ENCODE data around the gene PHTF2. TPM values are rescaled to one million over a fixed set of nuclear protein-coding genes. Genes with fewer than 3 reads are reported as not detected.
A peak's percentile ranks its signal among the peaks of the same experiment; 100 is the strongest.

PHTF2 gene
- total RNA-seq, 4 donors from 2014 or later: 14.2 to 26.2 (median 17.2) TPM

DNA sequence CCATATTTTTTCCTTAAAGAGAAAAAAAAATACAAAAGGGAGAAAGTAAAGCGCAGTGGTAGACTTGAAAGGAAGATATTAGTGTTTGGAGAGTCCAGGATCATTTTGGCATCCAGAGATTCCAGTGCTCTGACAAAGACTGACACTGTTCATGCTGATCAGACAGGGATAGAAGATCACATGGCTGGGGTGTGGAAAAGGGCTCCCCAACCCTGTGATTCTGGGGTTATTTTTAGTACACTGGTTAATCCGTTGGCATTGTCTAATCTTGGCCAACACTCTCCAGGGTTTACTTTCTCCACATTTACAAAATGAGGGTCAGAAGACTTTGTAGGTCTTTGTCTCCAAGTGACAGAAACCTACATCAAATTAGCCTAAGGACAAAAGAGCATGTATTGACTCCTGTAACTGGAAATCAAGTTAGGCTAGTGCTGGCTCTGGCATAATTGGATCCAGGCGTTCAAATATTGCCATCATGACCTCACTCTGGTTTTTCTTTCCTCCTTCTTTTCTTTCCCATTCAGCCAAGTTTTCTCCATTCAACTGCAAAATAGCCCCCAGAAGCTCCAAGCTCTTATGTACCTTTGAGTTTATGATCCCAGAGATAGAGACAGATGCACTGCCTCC is 181.6 kb downstream of the PHTF2 start:
- Histone ChIP-seq H3K4me3 (no peak overlapping the region), H3K9me3 (no peaks in the 10 kb centered on the region), H3K27me3 (no peaks in the 10 kb centered on the region), H3K36me3 (no peaks in the 10 kb centered on the region), H3K27ac (replicated peaks in 1 of 4) (no peak overlapping the region), H3K4me1 (no peaks in the 10 kb centered on the region)
- peak; percentile 17 for DNase-seq (ENCODE audit: extremely low spot score)
- intact Hi-C loops (cut with DNase I): no loop called here
- 80% methylated on average over 3 of the region's 3 CpGs for WGBS
- no peak for TF ChIP-seq EP300 (IDR thresholded peaks at IDR 0.05)

- WGBS: 83% methylated on average over 5 of the region's 5 CpGs
- intact Hi-C loops (cut with DNase I): no loop called here
- Histone ChIP-seq H3K9me3 (no peaks in the 10 kb centered on the region), H3K4me3 (no peak overlapping the region), H3K27me3 (no peaks in the 10 kb centered on the region), H3K4me1 (no peaks in the 10 kb centered on the region), H3K36me3 (no peaks in the 10 kb centered on the region), H3K27ac (replicated peaks in 1 of 4) (no peak overlapping the region)
- TF ChIP-seq POLR2A (IDR thresholded peaks at IDR 0.05; ENCODE audit: low read depth) (no peak), POLR2AphosphoS5 (IDR thresholded peaks at IDR 0.05) (no peak), EP300 (IDR thresholded peaks at IDR 0.05) (no peak), CTCF (IDR thresholded peaks at IDR 0.05) (no peak)
- DNase-seq (ENCODE audit: extremely low spot score): no peak
Observed at GRCh38 chr7:77982926-77983550, 184.5 kb downstream of the PHTF2 start.

DNA sequence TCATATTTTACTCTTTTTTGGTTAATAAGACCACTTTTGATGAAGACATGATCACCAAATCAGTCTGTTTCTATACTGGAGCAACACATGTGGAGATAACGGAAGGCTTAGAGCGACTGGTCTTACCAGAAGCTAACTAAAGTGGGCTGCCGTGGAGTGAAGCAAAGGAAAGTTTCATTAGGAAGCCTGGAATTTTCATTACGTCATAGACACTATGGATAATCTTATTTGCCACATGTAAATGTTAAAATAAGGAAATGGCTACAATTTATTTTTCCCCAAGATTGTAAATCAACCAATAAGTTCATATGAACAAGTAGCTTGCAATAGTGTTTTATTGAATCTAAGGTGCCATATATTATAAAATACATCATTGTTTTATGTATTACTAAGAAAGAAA is 185.4 kb downstream of the PHTF2 start:
- Histone ChIP-seq H3K9me3 (peaks cover 0 to 5% (median 0%) of the 10 kb centered on the region in 4 donors), H3K36me3 (no peaks in the 10 kb centered on the region), H3K27me3 (no peaks in the 10 kb centered on the region), H3K4me3 (no peak overlapping the region), H3K4me1 (no peaks in the 10 kb centered on the region), H3K27ac (replicated peaks in 1 of 4) (no peak overlapping the region)
- WGBS: 94% methylated on average over 4 of the region's 4 CpGs
- intact Hi-C loops (cut with DNase I): no loop called here
- no peak for DNase-seq (ENCODE audit: extremely low spot score)
- no peak for TF ChIP-seq POLR2AphosphoS5 (IDR thresholded peaks at IDR 0.05)
- TF ChIP-seq POLR2A (IDR thresholded peaks at IDR 0.05; ENCODE audit: low read depth): no peak
- TF ChIP-seq CTCF (IDR thresholded peaks at IDR 0.05): no peak
- no peak for TF ChIP-seq EP300 (IDR thresholded peaks at IDR 0.05)

GRCh38 chr7:77985232-77985973 is 186.8 kb downstream of the PHTF2 start:
- DNase-seq (ENCODE audit: extremely low spot score): no peak
- H3K4me3 ChIP-seq: no peak overlapping the region
- no peak for TF ChIP-seq POLR2AphosphoS5 (IDR thresholded peaks at IDR 0.05)
- TF ChIP-seq POLR2A (IDR thresholded peaks at IDR 0.05; ENCODE audit: low read depth): no peak
- TF ChIP-seq EP300 (IDR thresholded peaks at IDR 0.05): no peak
- no peak for TF ChIP-seq CTCF (IDR thresholded peaks at IDR 0.05)

DNA sequence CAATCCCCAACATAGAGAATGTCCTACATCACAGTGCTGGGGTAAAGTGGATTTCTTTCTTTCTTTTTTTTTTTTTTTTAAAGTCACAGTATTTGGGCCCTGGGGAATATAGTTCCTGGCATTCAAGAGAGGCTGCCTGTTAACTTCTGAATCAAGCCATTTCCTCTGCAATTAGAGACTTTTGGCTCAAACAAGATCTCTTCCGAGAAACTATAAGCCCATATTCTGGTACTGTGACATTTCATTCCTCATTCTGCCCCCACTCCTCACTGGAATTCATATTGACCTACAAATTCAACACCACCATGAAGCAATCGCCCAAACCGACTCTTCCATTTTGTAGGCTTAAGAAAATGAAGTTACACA is 187.4 kb downstream of the PHTF2 start:
- no peak overlapping the region for H3K27ac ChIP-seq (replicated peaks in 1 of 4)
- no peak for DNase-seq (ENCODE audit: extremely low spot score)
- 68% methylated on average over 3 of the region's 3 CpGs for WGBS

More at GRCh38 chr7:77985232-77985973, 186.8 kb downstream of the PHTF2 start:
- peaks cover 0 to 5% (median 0%) of the 10 kb centered on the region in 4 donors for H3K9me3 ChIP-seq
- intact Hi-C loops (cut with DNase I): no loop called here
- H3K27me3 ChIP-seq: no peaks in the 10 kb centered on the region
- no peaks in the 10 kb centered on the region for H3K36me3 ChIP-seq
- H3K27ac ChIP-seq (replicated peaks in 1 of 4): no peak overlapping the region
- WGBS: 72% methylated on average over 6 of the region's 12 CpGs
- H3K4me1 ChIP-seq: no peaks in the 10 kb centered on the region

More for the DNA sequence above, 187.4 kb downstream of the PHTF2 start:
- H3K4me3 ChIP-seq: no peak overlapping the region
- peaks cover 0 to 5% (median 0%) of the 10 kb centered on the region in 4 donors for H3K9me3 ChIP-seq
- no peaks in the 10 kb centered on the region for H3K27me3 ChIP-seq
- intact Hi-C loops (cut with DNase I): no loop called here
- no peaks in the 10 kb centered on the region for H3K4me1 ChIP-seq
- H3K36me3 ChIP-seq: no peaks in the 10 kb centered on the region
- TF ChIP-seq CTCF (IDR thresholded peaks at IDR 0.05) (no peak), POLR2AphosphoS5 (IDR thresholded peaks at IDR 0.05) (no peak), POLR2A (IDR thresholded peaks at IDR 0.05; ENCODE audit: low read depth) (no peak), EP300 (IDR thresholded peaks at IDR 0.05) (no peak)
